Measurements from ENCODE around the gene DHX40. TPM values are rescaled to one million over a fixed set of nuclear protein-coding genes. Genes with fewer than 3 reads are reported as not detected.
"Not testable (repeated sequence)": the region's sequence is repeated elsewhere in the genome, so short reads cannot be mapped to it uniquely, and the experiment has no call there.

The DHX40 gene
- total and polyA plus RNA-seq, 9 donors, result 24.9 to 45.6 (median 36.9) TPM

DNA sequence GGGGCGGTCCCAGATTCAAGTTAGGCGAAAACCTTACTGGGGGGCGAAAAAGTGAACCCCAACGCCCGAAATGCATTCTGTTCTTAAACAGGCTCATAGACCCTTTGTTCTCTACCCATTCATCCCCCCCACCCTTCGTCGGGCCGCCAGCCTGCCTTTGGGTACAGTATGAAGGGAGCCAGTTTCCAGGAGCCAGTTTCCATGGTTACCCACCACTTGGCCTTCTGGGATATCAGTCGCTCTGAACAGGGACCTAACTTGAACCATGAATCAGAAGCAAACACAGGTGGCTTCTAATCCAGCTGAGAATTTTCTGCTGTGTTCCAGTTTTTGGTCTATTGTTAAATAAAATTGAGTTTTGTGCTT lies 532 bp downstream of the DHX40 start:
- TF ChIP-seq POLR2A (IDR thresholded peaks at IDR 0.05), result no peak
- Histone ChIP-seq H3K36me3 (no peaks in the 10 kb centered on the region), H3K4me1 (ENCODE audit: insufficient read depth) (peaks cover 2% of the 10 kb centered on the region), H3K9me3 (no peaks in the 10 kb centered on the region), H3K4me3 (peak overlapping the region; percentile 93), H3K27me3 (no peaks in the 10 kb centered on the region), H3K27ac (peak overlapping the region; percentile 58 to 71)
- DNase-seq, result peak in 4 of 5 donors; percentile 50 to 61 (median 58)
- 0 to 1% (median 1%) methylated on average over 9 of the region's 9 CpGs for WGBS, 3 donors
- intact Hi-C loops (cut with DNase I), result loop anchor here in 1 of 4 donors (10.0 kb wide), 1 partner anchor 121 kb away; no protein-coding TSS in a partner anchor

DNA sequence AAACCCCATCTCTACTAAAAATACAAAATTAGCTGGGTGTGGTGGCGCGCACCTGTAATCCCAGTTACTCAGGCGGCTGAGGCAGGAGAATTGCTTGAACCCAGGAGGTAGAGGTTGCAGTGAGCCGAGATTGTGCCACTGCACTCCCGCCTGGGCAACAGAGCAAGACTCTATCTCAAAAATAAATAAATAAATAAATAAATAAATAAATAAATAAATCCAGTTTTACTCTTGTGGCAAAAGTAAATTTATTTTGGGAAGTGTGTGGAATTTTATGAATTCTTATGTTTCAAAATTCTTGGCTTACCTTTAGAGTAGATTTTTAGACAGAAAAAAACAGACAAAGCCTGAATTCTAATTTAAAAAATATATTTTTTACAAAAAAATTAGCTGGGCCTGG lies 3.7 kb downstream of the DHX40 start:
- DNase-seq; H3K9me3 ChIP-seq; H3K36me3 ChIP-seq; H3K27me3 ChIP-seq; H3K4me3 ChIP-seq; H3K4me1 ChIP-seq (ENCODE audit: insufficient read depth); H3K27ac ChIP-seq: not testable (repeated sequence)
- intact Hi-C loops (cut with DNase I), result loop anchor here in 1 of 4 donors (10.0 kb wide), 1 partner anchor 124 kb away; no protein-coding TSS in a partner anchor
- WGBS, 3 donors, result 96 to 99% (median 96%) methylated on average over 5 of the region's 5 CpGs

DNA sequence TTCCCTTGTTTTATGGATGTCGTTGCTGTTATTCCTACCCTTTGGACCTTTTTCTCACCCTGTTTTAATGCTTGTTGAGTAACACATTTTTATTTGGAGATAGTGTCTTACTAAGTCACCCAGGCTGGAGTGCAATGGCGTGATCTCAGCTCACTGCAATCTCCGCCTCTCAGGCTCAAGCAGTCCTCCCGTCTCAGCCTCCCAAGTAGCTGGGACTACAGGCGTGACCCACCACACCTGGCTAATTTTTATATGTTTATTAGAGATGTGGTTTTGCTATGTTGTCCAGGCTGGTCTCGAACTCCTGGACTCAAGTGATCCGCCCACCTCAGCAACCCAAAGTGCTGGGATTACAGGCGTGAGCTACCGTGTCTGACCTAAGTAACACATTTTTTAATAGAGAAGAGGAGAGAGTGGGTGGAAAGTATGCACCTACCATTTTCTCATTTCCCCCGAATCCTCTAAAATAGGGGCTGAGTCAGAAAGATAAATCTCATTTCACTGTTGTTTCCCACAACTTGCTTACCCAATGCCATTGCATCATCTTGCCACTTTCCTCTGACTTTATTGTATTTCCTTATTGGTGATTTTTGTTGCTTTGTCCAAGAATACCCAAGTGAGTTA lies 7.0 kb downstream of the DHX40 start:
- no peak for DNase-seq
- H3K27me3 ChIP-seq, result no peaks in the 10 kb centered on the region
- H3K4me1 ChIP-seq (ENCODE audit: insufficient read depth), result no peaks in the 10 kb centered on the region
- H3K4me3 ChIP-seq, result no peak overlapping the region
- intact Hi-C loops (cut with DNase I), result no loop called here
- H3K36me3 ChIP-seq, result no peaks in the 10 kb centered on the region
- no peaks in the 10 kb centered on the region for H3K9me3 ChIP-seq
- WGBS, 3 donors, result 91 to 95% (median 93%) methylated on average over 10 of the region's 10 CpGs
- no peak for TF ChIP-seq EP300 (IDR thresholded peaks at IDR 0.05)
- TF ChIP-seq, protein P1, sequence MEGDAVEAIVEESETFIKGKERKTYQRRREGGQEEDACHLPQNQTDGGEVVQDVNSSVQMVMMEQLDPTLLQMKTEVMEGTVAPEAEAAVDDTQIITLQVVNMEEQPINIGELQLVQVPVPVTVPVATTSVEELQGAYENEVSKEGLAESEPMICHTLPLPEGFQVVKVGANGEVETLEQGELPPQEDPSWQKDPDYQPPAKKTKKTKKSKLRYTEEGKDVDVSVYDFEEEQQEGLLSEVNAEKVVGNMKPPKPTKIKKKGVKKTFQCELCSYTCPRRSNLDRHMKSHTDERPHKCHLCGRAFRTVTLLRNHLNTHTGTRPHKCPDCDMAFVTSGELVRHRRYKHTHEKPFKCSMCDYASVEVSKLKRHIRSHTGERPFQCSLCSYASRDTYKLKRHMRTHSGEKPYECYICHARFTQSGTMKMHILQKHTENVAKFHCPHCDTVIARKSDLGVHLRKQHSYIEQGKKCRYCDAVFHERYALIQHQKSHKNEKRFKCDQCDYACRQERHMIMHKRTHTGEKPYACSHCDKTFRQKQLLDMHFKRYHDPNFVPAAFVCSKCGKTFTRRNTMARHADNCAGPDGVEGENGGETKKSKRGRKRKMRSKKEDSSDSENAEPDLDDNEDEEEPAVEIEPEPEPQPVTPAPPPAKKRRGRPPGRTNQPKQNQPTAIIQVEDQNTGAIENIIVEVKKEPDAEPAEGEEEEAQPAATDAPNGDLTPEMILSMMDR (IDR thresholded peaks at IDR 0.05), result no peak
- TF ChIP-seq POLR2A (IDR thresholded peaks at IDR 0.05), result no peak
- no peak overlapping the region for H3K27ac ChIP-seq

DNA sequence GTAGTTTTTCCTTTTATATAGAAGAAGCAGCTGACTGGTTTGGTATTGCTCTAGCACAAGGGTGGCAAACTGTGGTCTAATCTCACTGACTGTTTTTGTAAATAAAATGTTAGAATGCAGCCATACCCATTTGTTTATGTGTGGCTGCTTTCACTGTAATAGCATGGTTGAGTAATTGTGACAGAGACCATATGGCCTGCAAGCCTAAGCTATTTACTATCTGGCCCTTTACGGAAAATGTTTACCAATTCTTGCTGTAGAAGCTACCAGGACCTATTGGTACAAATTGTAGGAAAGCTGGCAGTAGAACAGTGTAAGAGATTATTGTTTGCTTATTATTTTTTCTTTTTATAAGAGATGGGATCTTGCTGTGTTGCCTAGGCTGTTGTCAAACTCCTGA lies 18.8 kb downstream of the DHX40 start:
- H3K27ac ChIP-seq; intact Hi-C loops (cut with DNase I); DNase-seq: not testable (repeated sequence)

DNA sequence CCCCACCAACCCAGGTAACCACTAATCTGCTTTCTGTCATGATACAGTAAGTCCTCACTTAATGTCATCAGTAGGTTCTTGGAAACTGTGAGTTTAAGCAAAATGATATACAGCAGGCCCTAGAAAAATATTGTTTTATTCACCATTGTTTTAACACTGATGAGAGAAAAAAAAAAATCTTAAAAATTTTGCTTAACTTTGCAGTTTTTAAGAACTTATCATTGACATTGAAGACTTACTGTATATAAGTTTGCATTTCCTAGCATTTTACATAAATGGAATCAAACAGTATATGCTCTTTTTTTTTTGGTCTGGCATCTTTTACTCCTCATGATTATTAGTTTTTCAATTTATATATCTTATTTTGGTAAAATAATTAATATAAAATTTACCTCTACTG lies 34.8 kb downstream of the DHX40 start:
- intact Hi-C loops (cut with DNase I), result no loop called here
- Histone ChIP-seq H3K4me1 (ENCODE audit: insufficient read depth) (no peaks in the 10 kb centered on the region), H3K27ac (no peak overlapping the region), H3K36me3 (no peaks in the 10 kb centered on the region), H3K27me3 (no peaks in the 10 kb centered on the region), H3K4me3 (no peak overlapping the region), H3K9me3 (no peaks in the 10 kb centered on the region)
- TF ChIP-seq EP300 (IDR thresholded peaks at IDR 0.05) (no peak), POLR2A (IDR thresholded peaks at IDR 0.05) (no peak)
- TF ChIP-seq, protein P1 (IDR thresholded peaks at IDR 0.05), result no peak
- no peak for DNase-seq

More for the DNA sequence above, 18.8 kb downstream of the DHX40 start:
- not testable (repeated sequence) for H3K27me3 ChIP-seq; H3K9me3 ChIP-seq; H3K36me3 ChIP-seq; H3K4me1 ChIP-seq (ENCODE audit: insufficient read depth); H3K4me3 ChIP-seq
- WGBS, 3 donors, result no CpG with 5 or more reads among the region's 1 CpG

DNA sequence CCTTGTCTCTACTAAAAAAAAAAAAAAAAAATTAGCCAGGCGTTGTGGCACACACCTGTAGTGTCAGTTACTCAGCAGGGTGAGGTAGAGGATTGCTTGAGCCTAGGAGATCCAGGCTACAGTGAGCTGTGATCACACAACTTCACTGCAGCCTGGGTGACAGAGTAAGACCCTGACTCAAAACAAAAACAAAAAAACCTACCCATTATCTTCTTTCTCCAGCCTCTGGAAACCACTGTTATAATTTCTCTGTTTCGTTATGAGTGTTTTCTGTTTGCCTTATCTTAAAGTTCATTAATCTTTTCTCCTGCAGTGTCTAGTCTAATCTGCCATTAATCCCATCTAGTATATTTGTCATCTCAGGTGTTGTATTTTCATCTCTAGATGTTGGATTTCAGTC lies 35.7 kb downstream of the DHX40 start:
- no peaks in the 10 kb centered on the region for H3K36me3 ChIP-seq

More for the DNA sequence above, 35.7 kb downstream of the DHX40 start:
- intact Hi-C loops (cut with DNase I), result no loop called here
- TF ChIP-seq POLR2A (IDR thresholded peaks at IDR 0.05) (no peak), EP300 (IDR thresholded peaks at IDR 0.05) (no peak)
- TF ChIP-seq, protein P1 (IDR thresholded peaks at IDR 0.05), result no peak
- Histone ChIP-seq H3K9me3 (no peaks in the 10 kb centered on the region), H3K27me3 (no peaks in the 10 kb centered on the region), H3K27ac (no peak overlapping the region), H3K4me3 (no peak overlapping the region), H3K4me1 (ENCODE audit: insufficient read depth) (no peaks in the 10 kb centered on the region)
- DNase-seq, result no peak
- WGBS, 3 donors, result 87 to 96% (median 88%) methylated on average over 2 of the region's 2 CpGs
